HEK293T (cell line): Measurements from ENCODE around the gene TKFC.

ENCODE experiments used
- CTCF ChIA-PET: fragments of 350-600 bp; formaldehyde crosslinking; extraction: SDS; loops from one replicate; lab custom pipeline; 2021; ENCODE audit warnings: antibody characterized with exemption, inconsistent platforms; lab: Yijun Ruan, JAX
- POLR2A ChIA-PET: fragments of 350-600 bp; formaldehyde crosslinking; extraction: SDS; loops from one replicate; lab custom pipeline; 2020; ENCODE audit warnings: antibody characterized with exemption, inconsistent platforms; lab: Yijun Ruan, JAX
- DNase-seq: peaks from one replicate; pipeline ENCODE4 v3.0.0; 2012; ENCODE audit warnings: mixed read lengths; ENCODE audit errors: extremely low spot score
- ARNT ChIP-seq: fragments of 450-650 bp; IDR thresholded peaks from 2 replicates; pipeline ENCODE4 v1.6.1; 2017; ENCODE audit warnings: mild to moderate bottlenecking
- BHLHE40 ChIP-seq: fragments of 450-650 bp; IDR thresholded peaks from 2 replicates; pipeline ENCODE4 v1.6.1; 2016; ENCODE audit warnings: mild to moderate bottlenecking, moderate library complexity, borderline replicate concordance
- CTBP1 ChIP-seq: fragments of 450-650 bp; IDR thresholded peaks from 2 replicates; pipeline ENCODE4 v1.6.1; 2016; ENCODE audit warnings: borderline replicate concordance
- ELF4 ChIP-seq: fragments of 450-650 bp; IDR thresholded peaks from 2 replicates; pipeline ENCODE4 v1.6.1; 2017; ENCODE audit warnings: antibody characterized with exemption
- FOXA1 ChIP-seq: fragments of 450-650 bp; IDR thresholded peaks from 2 replicates; pipeline ENCODE4 v1.6.1; 2016; ENCODE audit warnings: mild to moderate bottlenecking
- FOXK2 ChIP-seq: fragments of 450-650 bp; IDR thresholded peaks from 2 replicates; pipeline ENCODE4 v1.6.1; 2016; ENCODE audit warnings: mild to moderate bottlenecking
- FOXM1 ChIP-seq: fragments of 450-650 bp; IDR thresholded peaks from 2 replicates; pipeline ENCODE4 v1.6.1; 2017; ENCODE audit warnings: mild to moderate bottlenecking, borderline replicate concordance
- HDGF ChIP-seq: fragments of 450-650 bp; IDR thresholded peaks from 2 replicates; pipeline ENCODE4 v1.6.1; 2017; ENCODE audit warnings: antibody characterized with exemption, borderline replicate concordance
- L3MBTL2 ChIP-seq: fragments of 450-650 bp; conservative IDR thresholded peaks from 2 replicates; pipeline ENCODE4 v1.6.1; 2016; ENCODE audit warnings: mild to moderate bottlenecking
- LEF1 ChIP-seq: fragments of 450-650 bp; IDR thresholded peaks from 2 replicates; pipeline ENCODE4 v1.6.1; 2017; ENCODE audit warnings: mild to moderate bottlenecking, borderline replicate concordance
- NFRKB ChIP-seq: fragments of 450-650 bp; IDR thresholded peaks from 2 replicates; pipeline ENCODE4 v1.6.1; 2016; ENCODE audit warnings: mild to moderate bottlenecking, moderate library complexity
- PKNOX1 ChIP-seq: fragments of 450-650 bp; IDR thresholded peaks from 2 replicates; pipeline ENCODE4 v1.6.1; 2016
- SP1 ChIP-seq: fragments of 450-650 bp; IDR thresholded peaks from 2 replicates; pipeline ENCODE4 v1.6.1; 2017
- SUZ12 ChIP-seq: fragments of 450-650 bp; IDR thresholded peaks from 2 replicates; pipeline ENCODE4 v1.6.1; 2016; ENCODE audit warnings: mild to moderate bottlenecking
- TARDBP ChIP-seq: fragments of 450-650 bp; IDR thresholded peaks from 2 replicates; pipeline ENCODE4 v1.6.1; 2016
- ZNF384 ChIP-seq: fragments of 450-650 bp; IDR thresholded peaks from 2 replicates; pipeline ENCODE4 v1.6.1; 2016

TKFC gene

GRCh38 chr11:61297746-61298145 is 35.3 kb upstream of the TKFC start:
- DNase-seq: no peak
- ChIA-PET CTCF (no interaction called here), POLR2A (interaction anchor here (1.1 kb wide), 1 partner anchor 13 kb away, joined by 4 read pairs; no protein-coding TSS in a partner anchor)
- TF ChIP-seq SP1 (no peak), BHLHE40 (no peak), TARDBP (no peak), CTBP1 (no peak), PKNOX1 (no peak), ZNF384 (no peak)

- DNase-seq: no peak
- ChIA-PET POLR2A (interaction anchor here (1.1 kb wide), 1 partner anchor 14 kb away, joined by 4 read pairs; no protein-coding TSS in a partner anchor), CTCF (interaction anchor here (0.9 kb wide), 1 partner anchor 87 kb away, joined by 3 read pairs; no protein-coding TSS in a partner anchor)
- no peak for TF ChIP-seq NFRKB
- no peak for TF ChIP-seq HDGF
- no peak for TF ChIP-seq SUZ12
- TF ChIP-seq TARDBP: no peak
Observed at GRCh38 chr11:61298663-61299244, 34.3 kb upstream of the TKFC start.

GRCh38 chr11:61302550-61302949 is 30.5 kb upstream of the TKFC start:
- ChIA-PET POLR2A (no interaction called here), CTCF (no interaction called here)
- no peak for TF ChIP-seq FOXK2
- no peak for TF ChIP-seq HDGF
- no peak for TF ChIP-seq NFRKB
- no peak for TF ChIP-seq ARNT
- no peak for DNase-seq

GRCh38 chr11:61303725-61304124 is 29.3 kb upstream of the TKFC start:
- TF ChIP-seq L3MBTL2: no peak
- no peak for TF ChIP-seq LEF1
- no peak for TF ChIP-seq ELF4
- TF ChIP-seq NFRKB: no peak
- no peak for TF ChIP-seq FOXK2
- TF ChIP-seq CTBP1: no peak
- TF ChIP-seq PKNOX1: no peak
- TF ChIP-seq SP1: no peak
- no peak for TF ChIP-seq FOXM1
- no peak for TF ChIP-seq ARNT
- TF ChIP-seq HDGF: no peak
- CTCF ChIA-PET: no interaction called here
- POLR2A ChIA-PET: no interaction called here
- no peak for DNase-seq

GRCh38 chr11:61305417-61305816 is 27.6 kb upstream of the TKFC start:
- ChIA-PET CTCF (no interaction called here), POLR2A (no interaction called here)
- TF ChIP-seq PKNOX1 (no peak), ZNF384 (no peak), ARNT (no peak), TARDBP (no peak), FOXM1 (no peak), HDGF (no peak), LEF1 (no peak), SUZ12 (no peak), FOXK2 (no peak), ELF4 (no peak), SP1 (no peak), L3MBTL2 (no peak), BHLHE40 (no peak)
- no peak for DNase-seq

- TF ChIP-seq L3MBTL2: no peak
- TF ChIP-seq ZNF384: no peak
- TF ChIP-seq SUZ12: no peak
- TF ChIP-seq HDGF: no peak
- no peak for TF ChIP-seq TARDBP
- no peak for TF ChIP-seq FOXK2
- TF ChIP-seq FOXA1: no peak
- no peak for TF ChIP-seq ARNT
- TF ChIP-seq CTBP1: no peak
- no peak for TF ChIP-seq LEF1
- no peak for TF ChIP-seq BHLHE40
- TF ChIP-seq SP1: no peak
- no peak for TF ChIP-seq PKNOX1
- TF ChIP-seq NFRKB: no peak
- no peak for TF ChIP-seq FOXM1
- TF ChIP-seq ELF4: no peak
- POLR2A ChIA-PET: no interaction called here
- DNase-seq: no peak
- CTCF ChIA-PET: no interaction called here
Observed at GRCh38 chr11:61306221-61306620, 26.8 kb upstream of the TKFC start.
